Panc1 (cell line): ENCODE data around the gene CRTC1. TPM values are rescaled to one million over a fixed set of nuclear protein-coding genes. Genes with fewer than 3 reads are reported as not detected.

ENCODE experiments used
- ATAC-seq: fragments of 200-7000 bp; cut with Tn5 transposase; 2 replicates; pipeline ENCODE4 v1.9.1; 2020; ENCODE audit warnings: mild to moderate bottlenecking, moderate library complexity
- BruUV-seq: library from RNA; stranded (reverse); fragments of 400-500 nt; replicated peaks from 2 replicates; lab custom pipeline; 2021; lab: Mats Ljungman, UMichigan
- CTCF ChIA-PET: fragments of 300-600 bp; sonication (Branson Sonifier 250); formaldehyde crosslinking; loops from one replicate; lab custom pipeline; 2022; ENCODE audit warnings: antibody characterized with exemption; lab: Charles Lee
- POLR2A ChIA-PET: fragments of 300-600 bp; sonication (Branson Sonifier 250); formaldehyde crosslinking; loops from one replicate; lab custom pipeline; 2022; ENCODE audit warnings: antibody characterized with exemption; lab: Charles Lee
- DNase-seq: peaks from one replicate; pipeline ENCODE4 v3.0.0-alpha.2; 2010; ENCODE audit warnings: low read depth, low spot score
- H3K27ac ChIP-seq: 2 replicates; pipeline ENCODE4 v1.5.1; 2011; ENCODE audit warnings: mild to moderate bottlenecking, low read length, inconsistent platforms
- H3K27me3 ChIP-seq: fragments of 200-500 bp; sonication (Bioruptor generic); 2 replicates; pipeline ENCODE4 v1.6.0; 2014; ENCODE audit warnings: low read length, inconsistent platforms; ENCODE audit not compliant: control insufficient read depth, insufficient read depth
- H3K36me3 ChIP-seq: fragments of 200-500 bp; sonication (Bioruptor generic); 2 replicates; pipeline ENCODE4 v1.5.1; 2014; ENCODE audit warnings: inconsistent platforms, mild to moderate bottlenecking, low read length, moderate library complexity; ENCODE audit not compliant: control insufficient read depth, insufficient read depth
- H3K4me1 ChIP-seq: 2 replicates; pipeline ENCODE4 v1.5.1; 2011; ENCODE audit warnings: inconsistent platforms, mild to moderate bottlenecking, low read length, moderate library complexity; ENCODE audit not compliant: control insufficient read depth, insufficient read depth
- H3K4me3 ChIP-seq, 2 experiments: 2 replicates each; pipeline ENCODE4 v1.5.1; 2011 to 2012; ENCODE audit warnings: low read depth in 2 of 2, low read length in 2 of 2, mild to moderate bottlenecking in 2 of 2, inconsistent platforms in 1 of 2, moderate library complexity in 1 of 2
- H3K9me3 ChIP-seq: fragments of 200-500 bp; sonication (Bioruptor generic); 2 replicates; pipeline ENCODE4 v1.5.1; 2014; ENCODE audit warnings: low read depth, mild to moderate bottlenecking, inconsistent platforms, low read length, moderate library complexity; ENCODE audit not compliant: control insufficient read depth, insufficient read depth
- CTCF ChIP-seq: fragments of 450-650 bp; IDR thresholded peaks from 2 replicates; pipeline ENCODE4 v1.5.1; 2017; ENCODE audit warnings: mild to moderate bottlenecking
- POLR2AphosphoS5 ChIP-seq: IDR thresholded peaks from 2 replicates; pipeline ENCODE4 v1.6.1; 2012; ENCODE audit warnings: mild to moderate bottlenecking, low read depth, low read length, moderate library complexity
- REST ChIP-seq, 2 experiments: IDR thresholded peaks; 2 replicates each; pipeline ENCODE4 v1.6.1; 2011 to 2012; ENCODE audit warnings: low read depth in 2 of 2, control low read depth in 1 of 2, low read length in 1 of 2, mild to moderate bottlenecking in 1 of 2, moderate library complexity in 1 of 2; ENCODE audit not compliant: insufficient read depth in 1 of 2
- SIN3A ChIP-seq: IDR thresholded peaks from 2 replicates; pipeline ENCODE4 v1.6.1; 2012; ENCODE audit warnings: low read depth, mild to moderate bottlenecking, low read length, moderate library complexity, borderline replicate concordance; ENCODE audit not compliant: insufficient read depth
- TCF7L2 ChIP-seq: IDR thresholded peaks from 2 replicates; pipeline ENCODE4 v1.6.1; 2011; ENCODE audit warnings: mild to moderate bottlenecking, low read depth, low read length, inconsistent platforms
- in situ Hi-C: cut with HindIII; loops from 2 replicates; pipeline ENCODE4 v1.10.0; 2016; ENCODE audit warnings: low sequenced_read_pairs, low pct_unique_long_range_greater_than_20kb
- intact Hi-C: fragments of 100-400 bp; cut with micrococcal nuclease; formaldehyde crosslinking; loops from one replicate; pipeline ENCODE4 v1.10.0; 2022; ENCODE audit not compliant: unreplicated experiment
- total RNA-seq: library from RNA; stranded (reverse); gene quantifications from one replicate; pipeline ENCODE4 v1.2.1, GENCODE V29; 2021; ENCODE audit not compliant: unreplicated experiment

The CRTC1 gene
- total RNA-seq, 1 experiment from 2014 or later, result 18.2 TPM

GRCh38 chr19:18773682-18774081 lies 90.2 kb downstream of the CRTC1 start:
- Histone ChIP-seq H3K9me3 (no peaks in the 10 kb centered on the region), H3K36me3 (no peaks in the 10 kb centered on the region), H3K4me3 (no peak overlapping the region), H3K27me3 (no peaks in the 10 kb centered on the region), H3K27ac (no peak overlapping the region), H3K4me1 (no peaks in the 10 kb centered on the region)
- ATAC-seq (no peak), DNase-seq (no peak)
- ChIA-PET CTCF (interaction anchor here (0.6 to 1.3 kb wide), 2 partner anchors 73 to 91 kb away, joined by 3 to 4 read pairs; no protein-coding TSS in a partner anchor), POLR2A (no interaction called here)
- intact Hi-C loops, result no loop called here
- in situ Hi-C loops, result no loop called here
- no TSS peak for BruUV-seq
- TF ChIP-seq SIN3A (no peak), CTCF (no peak), REST (IDR thresholded peaks at IDR 0.05; ENCODE audit: insufficient read depth in 1 of 2, low read depth in 2 of 2, low read length in 1 of 2) (no peak), TCF7L2 (no peak), POLR2AphosphoS5 (no peak)

GRCh38 chr19:18774107-18774506 lies 90.6 kb downstream of the CRTC1 start:
- intact Hi-C loops (no loop called here), in situ Hi-C loops (no loop called here)
- Histone ChIP-seq H3K27me3 (no peaks in the 10 kb centered on the region), H3K9me3 (no peaks in the 10 kb centered on the region), H3K36me3 (no peaks in the 10 kb centered on the region), H3K27ac (no peak overlapping the region), H3K4me1 (no peaks in the 10 kb centered on the region), H3K4me3 (no peak overlapping the region)
- no peak for ATAC-seq
- ChIA-PET CTCF (interaction anchor here (0.6 to 1.3 kb wide), 2 partner anchors 73 to 91 kb away, joined by 3 to 4 read pairs; no protein-coding TSS in a partner anchor), POLR2A (no interaction called here)
- no peak for TF ChIP-seq REST (IDR thresholded peaks at IDR 0.05; ENCODE audit: insufficient read depth in 1 of 2, low read depth in 2 of 2, low read length in 1 of 2)
- TF ChIP-seq TCF7L2, result no peak
- TF ChIP-seq SIN3A, result no peak
- no peak for TF ChIP-seq CTCF
- no peak for TF ChIP-seq POLR2AphosphoS5
- no TSS peak for BruUV-seq
- DNase-seq, result no peak
